ENCODE results near the gene EDARADD. TPM values are rescaled to one million over a fixed set of nuclear protein-coding genes. Genes with fewer than 3 reads are reported as not detected.
"Not testable (repeated sequence)": the region's sequence is repeated elsewhere in the genome, so short reads cannot be mapped to it uniquely, and the experiment has no call there.

Gene EDARADD
- total RNA-seq, 2 experiments from 2014 or later: 4.8 to 7.0 TPM

GRCh38 chr1:236494586-236495466 lies 100.7 kb downstream of the EDARADD start:
- no peaks in the 10 kb centered on the region for H3K9me3 Mint-ChIP-seq
- no peaks in the 10 kb centered on the region for H3K36me3 Mint-ChIP-seq
- peaks cover 10% of the 10 kb centered on the region for H3K4me1 Mint-ChIP-seq (ENCODE audit: low read depth)
- no peak overlapping the region for H3K27ac Mint-ChIP-seq
- intact Hi-C loops (cut with micrococcal nuclease): loop anchor here (5.0 kb wide), 1 partner anchor 213 kb away; the partner anchor contains the start of gene ERO1B
- no peak overlapping the region for H3K4me3 Mint-ChIP-seq
- CTCF ChIA-PET: interaction anchor here (1.4 kb wide), 1 partner anchor 387 kb away, joined by 4 read pairs; no protein-coding TSS in a partner anchor
- POLR2A ChIA-PET: no interaction called here
- DNase-seq: no peak
- H3K27me3 Mint-ChIP-seq: peaks cover 10% of the 10 kb centered on the region

- intact Hi-C loops (cut with micrococcal nuclease): no loop called here
- peaks cover 10% of the 10 kb centered on the region for H3K27me3 Mint-ChIP-seq
- peaks cover 10% of the 10 kb centered on the region for H3K4me1 Mint-ChIP-seq (ENCODE audit: low read depth)
- ChIA-PET POLR2A (no interaction called here), CTCF (interaction anchor here (0.6 to 1.4 kb wide), 3 partner anchors 34 to 388 kb away, joined by 3 to 4 read pairs (median 4); no protein-coding TSS in a partner anchor)
- H3K4me3 Mint-ChIP-seq: no peak overlapping the region
- H3K9me3 Mint-ChIP-seq: no peaks in the 10 kb centered on the region
- no peak overlapping the region for H3K27ac Mint-ChIP-seq
- H3K36me3 Mint-ChIP-seq: no peaks in the 10 kb centered on the region
- no peak for DNase-seq
Observed at GRCh38 chr1:236495467-236496112, 101.5 kb downstream of the EDARADD start.

- ChIA-PET CTCF (no interaction called here), POLR2A (no interaction called here)
- peaks cover 4% of the 10 kb centered on the region for H3K27me3 Mint-ChIP-seq
- no peak overlapping the region for H3K27ac Mint-ChIP-seq
- no peaks in the 10 kb centered on the region for H3K9me3 Mint-ChIP-seq
- DNase-seq: no peak
- intact Hi-C loops (cut with micrococcal nuclease): no loop called here
- H3K4me3 Mint-ChIP-seq: no peak overlapping the region
- H3K36me3 Mint-ChIP-seq: no peaks in the 10 kb centered on the region
- peaks cover 9% of the 10 kb centered on the region for H3K4me1 Mint-ChIP-seq (ENCODE audit: low read depth)
Observed at GRCh38 chr1:236497908-236498307, 103.8 kb downstream of the EDARADD start.

GRCh38 chr1:236501093-236501492 lies 107.0 kb downstream of the EDARADD start:
- H3K27me3 Mint-ChIP-seq: peaks cover 4% of the 10 kb centered on the region
- no peaks in the 10 kb centered on the region for H3K36me3 Mint-ChIP-seq
- intact Hi-C loops (cut with micrococcal nuclease): no loop called here
- CTCF ChIA-PET: interaction anchor here (1.0 to 2.0 kb wide), 2 partner anchors 11 to 397 kb away, joined by 3 to 9 read pairs; no protein-coding TSS in a partner anchor
- H3K9me3 Mint-ChIP-seq: no peaks in the 10 kb centered on the region
- peaks cover 10% of the 10 kb centered on the region for H3K4me1 Mint-ChIP-seq (ENCODE audit: low read depth)
- POLR2A ChIA-PET: interaction anchor here (0.7 kb wide), 1 partner anchor 10 kb away, joined by 3 read pairs; no protein-coding TSS in a partner anchor
- no peak for DNase-seq
- no peak overlapping the region for H3K4me3 Mint-ChIP-seq
- no peak overlapping the region for H3K27ac Mint-ChIP-seq

- CTCF ChIA-PET: no interaction called here
- no peak overlapping the region for H3K27ac Mint-ChIP-seq
- intact Hi-C loops (cut with micrococcal nuclease): no loop called here
- POLR2A ChIA-PET: no interaction called here
- DNase-seq: no peak
- no peaks in the 10 kb centered on the region for H3K9me3 Mint-ChIP-seq
- no peaks in the 10 kb centered on the region for H3K36me3 Mint-ChIP-seq
- no peaks in the 10 kb centered on the region for H3K27me3 Mint-ChIP-seq
- peaks cover 10% of the 10 kb centered on the region for H3K4me1 Mint-ChIP-seq (ENCODE audit: low read depth)
- peak overlapping the region; percentile 30 for H3K4me3 Mint-ChIP-seq
Observed at GRCh38 chr1:236502579-236502971, 108.5 kb downstream of the EDARADD start.

GRCh38 chr1:236502972-236503639 lies 109.0 kb downstream of the EDARADD start:
- Mint-ChIP-seq H3K36me3 (no peaks in the 10 kb centered on the region), H3K27me3 (no peaks in the 10 kb centered on the region), H3K4me1 (ENCODE audit: low read depth) (peaks cover 13% of the 10 kb centered on the region), H3K27ac (no peak overlapping the region), H3K9me3 (no peaks in the 10 kb centered on the region), H3K4me3 (peak overlapping the region; percentile 30)
- POLR2A ChIA-PET: no interaction called here
- peak; percentile 26 for DNase-seq
- intact Hi-C loops (cut with micrococcal nuclease): no loop called here
- CTCF ChIA-PET: no interaction called here

GRCh38 chr1:236504338-236504737 lies 110.3 kb downstream of the EDARADD start:
- intact Hi-C loops (cut with micrococcal nuclease); H3K27me3 Mint-ChIP-seq; POLR2A ChIA-PET; DNase-seq; H3K9me3 Mint-ChIP-seq; CTCF ChIA-PET; H3K4me3 Mint-ChIP-seq; H3K27ac Mint-ChIP-seq; H3K36me3 Mint-ChIP-seq: not testable (repeated sequence)
- H3K4me1 Mint-ChIP-seq (ENCODE audit: low read depth): peaks cover 26% of the 10 kb centered on the region

- Mint-ChIP-seq H3K27me3 (no peaks in the 10 kb centered on the region), H3K4me3 (no peak overlapping the region), H3K4me1 (ENCODE audit: low read depth) (peaks cover 37% of the 10 kb centered on the region), H3K9me3 (no peaks in the 10 kb centered on the region), H3K36me3 (no peaks in the 10 kb centered on the region), H3K27ac (no peak overlapping the region)
- CTCF ChIA-PET: no interaction called here
- POLR2A ChIA-PET: interaction anchor here (1.1 kb wide), 1 partner anchor 18 kb away, joined by 3 read pairs; no protein-coding TSS in a partner anchor
- DNase-seq: no peak
- intact Hi-C loops (cut with micrococcal nuclease): loop anchor here (1.0 to 5.0 kb wide), 2 partner anchors 225 to 650 kb away; no protein-coding TSS in a partner anchor
Observed at GRCh38 chr1:236507022-236507700, 113.1 kb downstream of the EDARADD start.

GRCh38 chr1:236508593-236509027 lies 114.5 kb downstream of the EDARADD start:
- CTCF ChIA-PET: interaction anchor here (0.9 to 1.6 kb wide), 3 partner anchors 18 to 57 kb away, joined by 3 to 5 read pairs (median 4); no protein-coding TSS in a partner anchor
- no peak overlapping the region for H3K4me3 Mint-ChIP-seq
- intact Hi-C loops (cut with micrococcal nuclease): loop anchor here (1.0 to 5.0 kb wide), 5 partner anchors 16 to 651 kb away; no protein-coding TSS in a partner anchor
- no peaks in the 10 kb centered on the region for H3K36me3 Mint-ChIP-seq
- DNase-seq: peak; percentile 33
- peak overlapping the region; percentile 9 for H3K27ac Mint-ChIP-seq
- peaks cover 28% of the 10 kb centered on the region for H3K4me1 Mint-ChIP-seq (ENCODE audit: low read depth)
- POLR2A ChIA-PET: no interaction called here
- no peaks in the 10 kb centered on the region for H3K27me3 Mint-ChIP-seq
- no peaks in the 10 kb centered on the region for H3K9me3 Mint-ChIP-seq

- H3K4me1 Mint-ChIP-seq (ENCODE audit: low read depth): peaks cover 28% of the 10 kb centered on the region
- no peak for DNase-seq
- H3K27ac Mint-ChIP-seq: no peak overlapping the region
- POLR2A ChIA-PET: interaction anchor here (1.1 kb wide), 1 partner anchor 14 kb away, joined by 3 read pairs; the partner anchor contains the start of gene LGALS8
- no peaks in the 10 kb centered on the region for H3K36me3 Mint-ChIP-seq
- intact Hi-C loops (cut with micrococcal nuclease): loop anchor here (2.0 to 5.0 kb wide), 2 partner anchors 18 to 652 kb away; no protein-coding TSS in a partner anchor
- H3K27me3 Mint-ChIP-seq: no peaks in the 10 kb centered on the region
- no peak overlapping the region for H3K4me3 Mint-ChIP-seq
- no peaks in the 10 kb centered on the region for H3K9me3 Mint-ChIP-seq
- CTCF ChIA-PET: interaction anchor here (0.9 to 1.6 kb wide), 2 partner anchors 19 to 58 kb away, joined by 3 to 5 read pairs; no protein-coding TSS in a partner anchor
Observed at GRCh38 chr1:236509203-236509602, 115.1 kb downstream of the EDARADD start.
